A673 (cell line): Measurements from ENCODE around the gene HYDIN. TPM values are rescaled to one million over a fixed set of nuclear protein-coding genes. Genes with fewer than 3 reads are reported as not detected.
"Not testable (repeated sequence)": the region's sequence is repeated elsewhere in the genome, so short reads cannot be mapped to it uniquely, and the experiment has no call there.

Experiments used
- BruUV-seq: library from RNA; stranded (reverse); fragments of 400-500 nt; replicated peaks from 2 replicates; lab custom pipeline; 2021; lab: Mats Ljungman, UMichigan
- CTCF ChIA-PET: fragments of 300-600 bp; sonication (Branson Sonifier 250); formaldehyde crosslinking; loops from one replicate; lab custom pipeline; 2022; ENCODE audit warnings: antibody characterized with exemption; lab: Charles Lee
- POLR2A ChIA-PET: fragments of 300-600 bp; sonication (Branson Sonifier 250); formaldehyde crosslinking; loops from one replicate; lab custom pipeline; 2022; ENCODE audit warnings: antibody characterized with exemption; ENCODE audit not compliant: low non-redundant PET; lab: Charles Lee
- DNase-seq: peaks from one replicate; pipeline ENCODE4 v3.0.0-alpha.2; 2015; ENCODE audit warnings: low spot score
- H3K27ac ChIP-seq: fragments of 200-600 bp; sonication (generic); 2 replicates; pipeline ENCODE4 v1.5.1; 2016; ENCODE audit warnings: mixed run types, low read depth, mild to moderate bottlenecking, mixed read lengths, antibody characterized with exemption, low read length; ENCODE audit not compliant: poor library complexity, severe bottlenecking
- H3K27me3 ChIP-seq: fragments of 200-600 bp; sonication (generic); replicated peaks from 2 replicates; pipeline ENCODE4 v1.6.1; 2017; ENCODE audit warnings: mixed run types, low read depth, mild to moderate bottlenecking, mixed read lengths, antibody characterized with exemption, low read length; ENCODE audit not compliant: insufficient read depth, poor library complexity
- H3K36me3 ChIP-seq: fragments of 200-600 bp; sonication (generic); 2 replicates; pipeline ENCODE4 v1.6.1; 2016; ENCODE audit warnings: mixed run types, mild to moderate bottlenecking, mixed read lengths, antibody characterized with exemption, low read length; ENCODE audit not compliant: insufficient read depth, poor library complexity, severe bottlenecking
- H3K4me1 ChIP-seq: fragments of 200-600 bp; sonication (generic); 2 replicates; pipeline ENCODE4 v1.6.1; 2017; ENCODE audit warnings: mixed run types, mild to moderate bottlenecking, mixed read lengths, antibody characterized with exemption, low read length; ENCODE audit not compliant: insufficient read depth, poor library complexity, severe bottlenecking
- H3K4me3 ChIP-seq: fragments of 200-600 bp; sonication (generic); 2 replicates; pipeline ENCODE4 v1.5.1; 2016; ENCODE audit warnings: low read depth, mixed run types, mild to moderate bottlenecking, mixed read lengths, low read length; ENCODE audit not compliant: poor library complexity, severe bottlenecking
- H3K9me3 ChIP-seq: fragments of 200-600 bp; sonication (generic); 2 replicates; pipeline ENCODE4 v1.6.1; 2016; ENCODE audit warnings: mixed run types, low read depth, mild to moderate bottlenecking, mixed read lengths, antibody characterized with exemption, low read length; ENCODE audit not compliant: poor library complexity, severe bottlenecking
- EZH2 ChIP-seq: fragments of 200-600 bp; sonication (generic); IDR thresholded peaks from 2 replicates; pipeline ENCODE4 v1.6.1; 2017; ENCODE audit warnings: borderline replicate concordance, low read depth, mild to moderate bottlenecking, mixed read lengths, antibody characterized with exemption, low read length; ENCODE audit not compliant: poor library complexity, severe bottlenecking
- intact Hi-C: fragments of 100-400 bp; cut with micrococcal nuclease; formaldehyde crosslinking; loops from one replicate; pipeline ENCODE4 v1.10.0; 2022; ENCODE audit not compliant: unreplicated experiment
- total RNA-seq: library from RNA; stranded (reverse); gene quantifications from 2 replicates; pipeline ENCODE4 v1.2.3, GENCODE V29; 2021
- TF ChIP-seq, protein P1 (sequence below): fragments of 300-800, 200-600 bp; sonication (generic); conservative IDR thresholded peaks from 2 replicates; pipeline ENCODE4 v1.5.1; 2017; ENCODE audit warnings: low read depth, mild to moderate bottlenecking, antibody characterized with exemption, low read length, moderate library complexity, mixed read lengths

Gene HYDIN
- total RNA-seq, 1 experiment from 2014 or later = not detected

DNA sequence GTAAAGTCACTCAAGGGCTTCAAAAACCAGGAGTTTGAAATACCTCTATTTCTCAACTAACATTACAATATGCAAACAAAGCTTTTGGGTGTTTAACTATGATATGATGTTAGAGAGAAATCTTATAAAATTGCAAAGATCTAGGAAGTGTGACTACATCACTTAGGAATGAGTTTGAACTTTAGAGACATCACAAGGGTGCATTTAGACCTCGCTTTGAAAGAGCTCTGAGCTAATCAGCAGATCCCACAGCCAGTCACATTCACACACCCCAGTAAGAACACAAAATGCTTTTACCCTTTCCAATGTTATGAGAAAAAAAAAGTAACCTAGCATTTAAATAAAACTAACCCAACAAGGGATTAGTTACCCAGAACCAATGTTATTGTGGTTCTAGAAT lies 45.2 kb downstream of the HYDIN start:
- TF ChIP-seq, protein P1, sequence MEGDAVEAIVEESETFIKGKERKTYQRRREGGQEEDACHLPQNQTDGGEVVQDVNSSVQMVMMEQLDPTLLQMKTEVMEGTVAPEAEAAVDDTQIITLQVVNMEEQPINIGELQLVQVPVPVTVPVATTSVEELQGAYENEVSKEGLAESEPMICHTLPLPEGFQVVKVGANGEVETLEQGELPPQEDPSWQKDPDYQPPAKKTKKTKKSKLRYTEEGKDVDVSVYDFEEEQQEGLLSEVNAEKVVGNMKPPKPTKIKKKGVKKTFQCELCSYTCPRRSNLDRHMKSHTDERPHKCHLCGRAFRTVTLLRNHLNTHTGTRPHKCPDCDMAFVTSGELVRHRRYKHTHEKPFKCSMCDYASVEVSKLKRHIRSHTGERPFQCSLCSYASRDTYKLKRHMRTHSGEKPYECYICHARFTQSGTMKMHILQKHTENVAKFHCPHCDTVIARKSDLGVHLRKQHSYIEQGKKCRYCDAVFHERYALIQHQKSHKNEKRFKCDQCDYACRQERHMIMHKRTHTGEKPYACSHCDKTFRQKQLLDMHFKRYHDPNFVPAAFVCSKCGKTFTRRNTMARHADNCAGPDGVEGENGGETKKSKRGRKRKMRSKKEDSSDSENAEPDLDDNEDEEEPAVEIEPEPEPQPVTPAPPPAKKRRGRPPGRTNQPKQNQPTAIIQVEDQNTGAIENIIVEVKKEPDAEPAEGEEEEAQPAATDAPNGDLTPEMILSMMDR = no peak
- no peak for TF ChIP-seq EZH2
- intact Hi-C loops = no loop called here
- ChIA-PET POLR2A (no interaction called here), CTCF (no interaction called here)
- no peak for DNase-seq
- Histone ChIP-seq H3K4me3 (no peak overlapping the region), H3K9me3 (no peaks in the 10 kb centered on the region), H3K27me3 (peaks cover 95% of the 10 kb centered on the region), H3K36me3 (no peaks in the 10 kb centered on the region), H3K27ac (no peak overlapping the region), H3K4me1 (no peaks in the 10 kb centered on the region)
- BruUV-seq = no TSS peak

DNA sequence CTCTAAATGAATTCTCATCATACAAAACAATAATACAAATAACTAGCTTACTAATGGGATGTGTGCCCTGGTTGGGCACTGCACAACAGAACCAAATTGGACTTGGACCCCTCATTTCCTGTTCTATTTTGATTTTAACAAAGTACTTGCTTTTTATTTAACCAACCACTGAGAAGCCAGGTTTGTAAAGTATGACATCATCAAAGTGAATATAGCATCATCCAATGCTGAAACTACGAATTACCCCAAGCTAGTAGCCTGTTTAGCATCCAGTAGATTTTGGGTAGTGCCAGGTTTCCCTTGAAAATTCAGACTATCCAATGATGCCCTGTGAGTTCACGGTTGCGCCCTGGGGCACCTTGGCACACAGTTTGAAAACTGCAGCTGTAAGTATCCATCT lies 51.0 kb downstream of the HYDIN start:
- no TSS peak for BruUV-seq
- no peaks in the 10 kb centered on the region for H3K9me3 ChIP-seq
- TF ChIP-seq, protein P1 = no peak
- no peak for TF ChIP-seq EZH2
- intact Hi-C loops = no loop called here
- H3K4me1 ChIP-seq = no peaks in the 10 kb centered on the region
- no peak overlapping the region for H3K27ac ChIP-seq
- no peak overlapping the region for H3K4me3 ChIP-seq
- H3K36me3 ChIP-seq = no peaks in the 10 kb centered on the region
- peaks cover 64% of the 10 kb centered on the region for H3K27me3 ChIP-seq
- no peak for DNase-seq
- POLR2A ChIA-PET = no interaction called here
- CTCF ChIA-PET = no interaction called here

DNA sequence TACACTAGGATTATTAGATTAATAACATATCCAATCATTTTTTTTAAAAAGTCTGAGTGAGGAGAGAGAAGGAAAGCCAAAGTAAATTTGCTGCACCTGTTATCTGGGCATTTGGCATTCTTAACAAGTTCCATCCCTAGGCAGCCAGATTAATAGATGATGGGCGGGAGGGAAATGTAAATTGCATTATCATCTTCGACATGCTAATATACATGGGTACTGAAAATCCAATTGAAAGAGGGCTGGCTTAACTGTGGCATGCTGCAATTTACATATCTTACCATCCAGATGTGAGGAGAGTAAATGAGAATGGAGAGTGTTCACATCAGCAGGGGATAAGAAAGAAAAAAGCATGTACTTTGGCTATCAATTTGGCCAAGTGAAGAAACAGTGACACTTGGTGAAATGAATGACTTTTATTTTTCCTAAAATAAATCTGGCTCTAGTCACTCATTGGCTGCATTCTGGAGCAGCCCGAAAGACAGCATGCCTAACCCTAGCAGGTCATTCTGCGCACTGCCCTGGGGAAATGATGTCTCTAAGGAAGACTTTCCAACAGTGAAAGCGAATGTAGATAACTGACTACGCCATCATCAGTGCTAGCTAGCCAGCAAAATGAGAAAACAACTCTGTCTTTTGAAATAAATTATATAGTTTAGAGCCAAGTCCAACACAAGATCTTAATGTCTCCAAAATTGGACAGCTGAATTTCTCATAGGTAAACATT lies 57.9 kb downstream of the HYDIN start:
- no TSS peak for BruUV-seq
- no peak overlapping the region for H3K4me3 ChIP-seq
- H3K27me3 ChIP-seq = peaks cover 50% of the 10 kb centered on the region
- no peak overlapping the region for H3K27ac ChIP-seq
- no peak for DNase-seq
- no peaks in the 10 kb centered on the region for H3K9me3 ChIP-seq
- ChIA-PET CTCF (no interaction called here), POLR2A (interaction anchor here (0.7 kb wide), 1 partner anchor 435 kb away, joined by 3 read pairs; no protein-coding TSS in a partner anchor)
- no peak for TF ChIP-seq EZH2
- TF ChIP-seq, protein P1 = no peak
- no peaks in the 10 kb centered on the region for H3K4me1 ChIP-seq
- intact Hi-C loops = no loop called here
- no peaks in the 10 kb centered on the region for H3K36me3 ChIP-seq

DNA sequence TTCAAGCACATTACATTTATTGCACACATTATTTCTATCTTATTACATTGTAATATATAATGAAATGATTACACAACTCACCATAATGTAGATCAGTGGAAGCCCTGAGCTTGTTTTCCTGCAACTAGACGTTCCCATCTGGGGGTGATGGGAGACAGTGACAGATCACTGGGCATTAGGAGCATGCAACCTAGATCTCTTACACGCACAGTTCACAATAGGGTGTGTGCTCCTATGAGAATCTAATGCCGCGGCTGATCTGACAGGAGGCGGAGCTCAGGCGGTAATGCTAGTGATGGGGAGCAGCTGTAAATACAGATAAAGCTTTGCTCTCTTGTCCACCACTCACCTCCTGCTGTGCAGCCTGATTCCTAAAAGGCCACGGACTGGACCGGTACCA lies 69.5 kb downstream of the HYDIN start:
- CTCF ChIA-PET, H3K27ac ChIP-seq, H3K4me1 ChIP-seq, H3K27me3 ChIP-seq, POLR2A ChIA-PET, H3K36me3 ChIP-seq, H3K4me3 ChIP-seq, DNase-seq, H3K9me3 ChIP-seq, intact Hi-C loops, BruUV-seq: not testable (repeated sequence)

DNA sequence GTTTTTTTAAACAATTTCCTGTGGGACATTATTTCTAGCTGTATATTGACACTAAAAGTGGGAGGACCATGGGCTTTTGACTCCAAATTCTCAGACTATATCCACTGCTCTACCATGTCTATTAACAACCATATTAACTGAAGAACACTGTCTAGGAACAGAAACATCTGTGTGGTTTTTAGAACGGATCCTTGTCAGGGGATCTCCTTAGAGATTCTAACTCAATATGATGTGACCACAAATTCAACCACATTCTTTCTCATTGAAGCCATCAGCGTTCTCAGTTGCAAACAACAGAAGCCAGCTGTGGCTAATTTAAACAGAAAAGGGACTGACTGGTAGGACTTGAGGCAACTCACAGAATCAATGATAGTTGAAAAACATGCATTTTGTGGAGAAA lies 73.2 kb downstream of the HYDIN start:
- H3K4me1 ChIP-seq, POLR2A ChIA-PET, H3K27ac ChIP-seq, H3K27me3 ChIP-seq, H3K4me3 ChIP-seq, CTCF ChIA-PET, BruUV-seq, H3K9me3 ChIP-seq, DNase-seq, H3K36me3 ChIP-seq, intact Hi-C loops: not testable (repeated sequence)
